Measurements from ENCODE around the gene RGS2.

GRCh38 chr1:192858456-192858855 is 49.6 kb downstream of the RGS2 start:
- TF ChIP-seq FOSL2 (IDR thresholded peaks at IDR 0.05; ENCODE audit: borderline replicate concordance, low read depth) (no peak), SMC3 (IDR thresholded peaks at IDR 0.05; ENCODE audit: low read depth, low read length) (no peak), USF2 (IDR thresholded peaks at IDR 0.05; ENCODE audit: borderline replicate concordance, low read depth, low read length) (no peak), POLR2AphosphoS5 (IDR thresholded peaks at IDR 0.05; ENCODE audit: low read depth, low read length) (no peak), MAX (IDR thresholded peaks at IDR 0.05; ENCODE audit: low read depth) (no peak), NFIC (IDR thresholded peaks at IDR 0.05; ENCODE audit: borderline replicate concordance) (no peak), MXI1 (IDR thresholded peaks at IDR 0.05; ENCODE audit: low read depth, low read length) (no peak), TAF1 (IDR thresholded peaks at IDR 0.05; ENCODE audit: borderline replicate concordance, low read depth, low read length) (no peak), JUND (IDR thresholded peaks at IDR 0.05) (no peak), EP300 (IDR thresholded peaks at IDR 0.05; ENCODE audit: borderline replicate concordance in 1 of 2, low read depth in 1 of 2, low read length in 1 of 2) (no peak), RCOR1 (IDR thresholded peaks at IDR 0.05; ENCODE audit: low read length) (no peak)
- TF ChIP-seq, protein P1, sequence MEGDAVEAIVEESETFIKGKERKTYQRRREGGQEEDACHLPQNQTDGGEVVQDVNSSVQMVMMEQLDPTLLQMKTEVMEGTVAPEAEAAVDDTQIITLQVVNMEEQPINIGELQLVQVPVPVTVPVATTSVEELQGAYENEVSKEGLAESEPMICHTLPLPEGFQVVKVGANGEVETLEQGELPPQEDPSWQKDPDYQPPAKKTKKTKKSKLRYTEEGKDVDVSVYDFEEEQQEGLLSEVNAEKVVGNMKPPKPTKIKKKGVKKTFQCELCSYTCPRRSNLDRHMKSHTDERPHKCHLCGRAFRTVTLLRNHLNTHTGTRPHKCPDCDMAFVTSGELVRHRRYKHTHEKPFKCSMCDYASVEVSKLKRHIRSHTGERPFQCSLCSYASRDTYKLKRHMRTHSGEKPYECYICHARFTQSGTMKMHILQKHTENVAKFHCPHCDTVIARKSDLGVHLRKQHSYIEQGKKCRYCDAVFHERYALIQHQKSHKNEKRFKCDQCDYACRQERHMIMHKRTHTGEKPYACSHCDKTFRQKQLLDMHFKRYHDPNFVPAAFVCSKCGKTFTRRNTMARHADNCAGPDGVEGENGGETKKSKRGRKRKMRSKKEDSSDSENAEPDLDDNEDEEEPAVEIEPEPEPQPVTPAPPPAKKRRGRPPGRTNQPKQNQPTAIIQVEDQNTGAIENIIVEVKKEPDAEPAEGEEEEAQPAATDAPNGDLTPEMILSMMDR (IDR thresholded peaks at IDR 0.05) = no peak
